COLO829 (cell line): Measurements from ENCODE around the gene C1QTNF5.
"Not testable (repeated sequence)": the region's sequence is repeated elsewhere in the genome, so short reads cannot be mapped to it uniquely, and the experiment has no call there.

Experiments
- DNase-seq: peaks from one replicate; pipeline ENCODE4 v3.0.0; 2012; ENCODE audit warnings: low spot score

Gene C1QTNF5, protein sequence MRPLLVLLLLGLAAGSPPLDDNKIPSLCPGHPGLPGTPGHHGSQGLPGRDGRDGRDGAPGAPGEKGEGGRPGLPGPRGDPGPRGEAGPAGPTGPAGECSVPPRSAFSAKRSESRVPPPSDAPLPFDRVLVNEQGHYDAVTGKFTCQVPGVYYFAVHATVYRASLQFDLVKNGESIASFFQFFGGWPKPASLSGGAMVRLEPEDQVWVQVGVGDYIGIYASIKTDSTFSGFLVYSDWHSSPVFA

DNA sequence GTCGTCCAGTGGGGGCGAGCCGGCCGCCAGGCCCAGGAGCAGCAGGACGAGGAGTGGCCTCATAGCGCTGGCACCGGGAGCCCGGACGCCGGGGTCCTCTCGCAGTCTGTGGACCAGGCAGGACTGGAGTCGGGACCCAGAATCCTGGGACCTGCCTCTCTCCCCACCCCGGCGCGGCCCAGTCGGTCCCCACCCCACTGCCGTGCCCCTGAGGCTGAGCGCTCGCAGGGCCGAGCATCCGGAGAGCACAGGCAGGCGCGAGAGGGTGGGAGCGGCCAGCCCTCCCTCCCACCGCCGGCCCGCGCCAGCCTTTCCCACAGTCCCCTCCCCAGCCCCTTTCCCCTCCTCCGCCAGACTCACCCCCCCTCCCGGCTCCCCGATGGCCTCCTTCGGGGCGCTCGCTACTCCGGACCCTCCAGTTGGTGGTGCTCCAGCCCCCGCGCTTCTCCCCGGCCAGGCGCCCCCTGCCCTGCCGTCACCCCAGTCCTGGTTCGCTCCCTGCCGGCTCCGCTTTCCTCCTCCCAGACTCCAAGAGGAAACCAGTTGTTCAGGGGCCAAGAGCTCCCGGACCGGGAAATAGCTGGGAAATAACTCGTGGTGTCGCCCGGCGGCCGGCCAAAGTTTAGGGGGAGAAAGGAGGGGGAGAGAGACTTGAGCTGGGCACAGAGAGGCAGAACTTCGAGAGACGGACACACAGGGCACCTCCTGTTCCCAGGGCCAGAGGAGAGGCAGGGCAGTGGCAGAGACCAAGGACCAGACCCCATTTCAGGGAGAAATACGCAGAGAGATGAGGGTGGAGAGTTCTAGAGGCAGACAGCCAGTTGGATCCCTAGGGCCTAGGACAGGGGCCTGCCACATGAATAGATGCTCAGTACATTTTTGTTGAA, at the start of gene C1QTNF5:
Gene C1QTNF5, minus strand, starts transcription at position 549 of the 887 bp plus-strand sequence. Its CDS starts 486 bp downstream, at position 63.
- no peak for DNase-seq

DNA sequence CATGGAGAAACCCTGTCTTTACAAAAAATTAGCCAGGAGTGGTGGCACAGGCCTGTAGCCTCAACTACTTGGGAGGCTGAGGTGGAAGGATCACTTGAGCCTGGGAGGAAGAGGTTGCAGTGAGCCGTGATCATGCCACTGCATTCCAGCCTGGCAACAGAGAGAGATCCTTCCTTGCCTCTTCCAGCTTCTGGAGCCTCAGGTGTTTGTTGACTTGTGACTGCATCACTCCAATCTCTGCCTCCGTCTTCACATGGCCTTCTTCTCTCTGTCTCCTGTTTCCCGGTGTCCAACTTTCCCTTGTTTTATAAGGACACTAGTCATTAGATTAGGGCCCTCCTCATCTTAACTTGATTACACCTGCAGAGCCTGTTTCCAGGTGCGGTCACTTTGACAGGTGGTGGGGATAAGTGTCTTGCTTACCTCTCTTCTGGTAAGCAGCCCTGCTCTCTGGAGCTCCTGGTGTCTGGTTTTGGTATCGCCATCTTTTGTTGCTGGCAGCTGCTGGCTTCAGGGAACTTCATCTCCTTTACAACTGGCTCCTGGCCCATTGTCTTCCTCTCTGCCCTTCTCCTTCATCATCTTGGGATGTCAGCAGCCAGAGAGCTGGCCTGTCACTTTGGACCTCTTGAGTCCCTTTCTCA, 49.0 kb upstream of the C1QTNF5 start:
- DNase-seq: no peak

DNA sequence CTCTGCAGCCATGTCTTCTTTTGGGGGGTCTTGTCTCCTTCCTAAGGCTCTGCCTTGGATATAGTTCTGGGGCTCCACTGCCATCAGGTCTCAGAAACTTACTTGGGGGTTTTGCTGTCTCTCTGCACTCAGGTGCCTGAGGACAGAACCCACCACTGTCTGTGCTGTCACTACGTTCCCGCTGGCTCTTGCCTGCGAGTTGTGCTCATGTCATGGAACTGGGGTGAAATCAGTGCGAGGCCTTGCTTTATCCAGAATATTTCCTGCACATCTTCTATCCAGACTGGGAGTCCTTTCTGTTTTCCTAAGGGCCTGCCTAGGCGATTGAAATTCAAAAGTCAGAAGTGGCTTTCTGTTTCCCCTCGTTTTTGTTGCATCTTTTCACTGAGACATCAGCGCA, 47.4 kb upstream of the C1QTNF5 start:
- DNase-seq: no peak

DNA sequence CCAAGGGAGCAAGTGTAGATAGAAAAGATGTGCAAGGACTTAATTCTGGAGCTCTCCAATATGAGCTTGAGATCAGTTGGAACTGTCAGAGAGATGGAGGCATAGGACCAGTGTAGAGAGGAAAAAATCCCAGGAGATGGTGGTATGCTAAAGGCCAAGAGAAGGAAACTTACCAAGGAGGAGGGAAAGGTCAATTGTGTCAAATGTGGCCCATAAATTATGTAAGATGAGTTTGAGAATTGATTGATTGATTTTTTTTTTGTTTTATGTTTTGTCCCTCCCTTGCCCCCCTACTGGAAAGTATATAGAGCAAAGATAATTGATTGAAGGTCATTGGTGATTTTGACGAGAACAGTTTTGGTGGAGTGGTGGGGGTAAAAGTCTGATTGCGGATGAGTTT, 43.6 kb upstream of the C1QTNF5 start:
- DNase-seq: no peak

DNA sequence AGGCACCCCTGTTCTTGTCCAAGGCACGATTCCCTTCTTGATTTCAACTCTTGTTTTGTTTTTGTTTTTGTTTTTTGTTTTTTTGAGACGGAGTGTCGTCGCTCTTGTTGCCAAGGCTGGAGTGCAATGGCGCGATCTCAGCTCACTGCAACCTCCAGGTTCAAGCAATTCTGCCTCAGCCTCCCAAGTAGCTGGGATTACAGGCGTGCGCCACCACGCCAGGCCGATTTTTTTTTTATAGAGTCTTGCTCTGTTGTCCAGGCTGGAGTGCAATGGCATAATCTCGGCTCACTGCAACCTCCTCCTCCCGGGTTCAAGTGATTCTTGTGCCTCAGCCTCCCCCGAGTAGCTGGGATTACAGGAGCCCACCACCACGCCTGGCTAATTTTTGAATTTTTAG, 41.8 kb upstream of the C1QTNF5 start:
- DNase-seq: not testable (repeated sequence)

DNA sequence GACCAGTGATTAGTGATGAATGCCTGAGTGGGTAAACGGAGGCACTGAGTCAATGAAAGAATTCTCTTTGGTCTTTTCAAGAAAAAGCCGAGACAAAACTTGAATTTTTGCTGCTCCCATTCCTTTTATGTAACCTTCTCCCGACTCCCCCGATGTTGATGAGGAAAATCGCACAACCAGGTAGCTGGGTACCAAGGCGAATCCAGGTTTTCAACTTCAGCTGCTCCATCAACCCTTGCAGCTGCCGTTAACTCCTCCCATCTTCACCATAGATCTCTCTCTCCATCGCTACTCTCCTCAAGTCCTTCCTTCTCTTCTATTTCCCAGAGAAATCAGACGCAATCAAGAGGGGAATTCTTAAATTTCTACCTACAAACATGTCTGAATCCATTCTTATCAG, 41.4 kb upstream of the C1QTNF5 start:
- DNase-seq: no peak

DNA sequence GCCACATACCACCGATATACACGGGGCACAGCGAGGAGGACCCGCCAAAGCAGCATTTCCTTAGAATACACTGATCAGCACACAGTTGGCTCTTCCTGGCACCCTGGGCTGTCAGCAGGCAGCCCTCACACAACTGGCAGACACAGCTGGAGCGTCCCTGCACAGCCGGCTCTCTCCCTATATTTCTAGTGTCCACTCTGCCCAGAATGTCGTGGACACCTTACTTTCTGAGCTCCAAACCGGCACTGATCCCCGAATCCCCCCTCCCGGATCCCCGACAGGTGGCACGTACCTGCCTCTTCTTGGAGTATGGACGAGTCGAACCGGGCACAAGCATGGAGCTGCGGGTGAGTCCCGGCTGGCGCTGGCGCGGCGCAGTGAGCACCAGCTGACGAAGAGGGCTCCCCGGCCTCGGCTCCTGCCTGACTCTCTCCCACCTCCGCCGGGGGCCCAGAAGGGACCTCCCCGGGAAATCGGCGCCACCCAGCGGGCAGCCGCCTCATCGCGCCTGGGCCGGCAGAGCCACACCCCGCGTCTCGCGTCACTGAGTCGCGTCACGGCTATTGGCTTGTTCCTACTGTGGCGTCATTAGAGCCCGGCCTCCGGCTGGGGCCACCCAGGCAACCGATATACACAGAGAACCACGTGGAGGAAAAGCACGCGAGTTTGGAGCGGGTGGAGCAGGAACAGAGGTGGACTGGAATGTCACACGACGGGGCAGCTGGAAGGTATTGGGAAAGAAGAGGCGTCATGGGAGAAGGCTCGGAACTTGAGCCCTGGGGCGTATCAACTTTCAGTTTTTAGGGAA, 40.7 kb upstream of the C1QTNF5 start, which contains the start of gene USP2:
Gene USP2, minus strand, starts transcription at position 510 of the 808 bp plus-strand sequence. CDS start 8,210 bp downstream, outside the sequence.
- DNase-seq: peak; percentile 88

DNA sequence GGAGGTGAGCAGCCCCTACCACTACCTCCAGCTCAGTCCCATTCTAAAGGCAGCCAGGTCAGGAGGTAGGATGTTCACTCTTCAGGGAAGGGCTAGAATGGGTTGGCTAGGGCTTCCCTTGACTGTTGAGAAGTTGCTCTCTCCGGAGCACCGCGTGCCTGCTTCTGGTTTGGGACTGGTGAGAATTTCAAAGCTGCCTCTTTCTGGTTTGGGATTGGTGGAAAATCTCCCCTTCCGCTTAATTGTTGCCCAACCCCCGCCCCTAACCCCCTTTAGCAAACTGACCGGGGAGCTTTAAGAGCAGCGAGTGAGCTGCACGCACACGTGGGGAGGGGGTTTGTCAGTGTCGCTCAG, 40.1 kb upstream of the C1QTNF5 start:
- no peak for DNase-seq

DNA sequence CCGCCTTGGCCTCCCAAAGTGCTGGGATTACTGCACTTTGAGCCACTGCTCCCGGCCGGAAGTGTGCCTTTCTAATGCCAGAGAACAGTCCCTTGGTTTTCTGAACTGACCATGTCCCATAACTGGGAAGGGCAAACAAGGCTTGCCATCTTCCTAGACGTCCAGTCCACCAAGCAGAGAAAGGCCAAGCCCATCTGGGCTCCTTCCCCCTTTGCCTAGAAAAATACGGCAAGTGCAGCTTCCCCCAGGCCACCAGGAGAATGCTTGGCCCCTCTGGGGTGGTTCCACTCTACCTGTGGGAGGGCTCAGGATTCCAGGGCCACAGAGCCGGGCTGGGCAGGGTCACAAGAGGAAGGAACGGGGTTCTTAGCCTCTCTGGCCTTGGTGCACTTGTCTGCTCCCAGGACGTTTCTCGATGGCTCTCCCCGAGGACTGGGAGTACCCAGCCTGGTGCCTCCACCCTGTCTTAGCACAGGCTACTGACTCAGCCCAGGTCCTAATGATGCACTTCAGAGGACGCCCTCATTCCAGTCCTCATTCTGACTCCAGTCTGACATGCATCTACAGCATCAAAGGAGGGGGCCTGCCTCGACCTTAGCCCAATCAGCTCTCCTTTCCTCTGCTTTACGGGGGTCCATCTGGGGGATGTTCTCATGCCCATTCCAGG, 39.6 kb upstream of the C1QTNF5 start:
- DNase-seq: no peak

DNA sequence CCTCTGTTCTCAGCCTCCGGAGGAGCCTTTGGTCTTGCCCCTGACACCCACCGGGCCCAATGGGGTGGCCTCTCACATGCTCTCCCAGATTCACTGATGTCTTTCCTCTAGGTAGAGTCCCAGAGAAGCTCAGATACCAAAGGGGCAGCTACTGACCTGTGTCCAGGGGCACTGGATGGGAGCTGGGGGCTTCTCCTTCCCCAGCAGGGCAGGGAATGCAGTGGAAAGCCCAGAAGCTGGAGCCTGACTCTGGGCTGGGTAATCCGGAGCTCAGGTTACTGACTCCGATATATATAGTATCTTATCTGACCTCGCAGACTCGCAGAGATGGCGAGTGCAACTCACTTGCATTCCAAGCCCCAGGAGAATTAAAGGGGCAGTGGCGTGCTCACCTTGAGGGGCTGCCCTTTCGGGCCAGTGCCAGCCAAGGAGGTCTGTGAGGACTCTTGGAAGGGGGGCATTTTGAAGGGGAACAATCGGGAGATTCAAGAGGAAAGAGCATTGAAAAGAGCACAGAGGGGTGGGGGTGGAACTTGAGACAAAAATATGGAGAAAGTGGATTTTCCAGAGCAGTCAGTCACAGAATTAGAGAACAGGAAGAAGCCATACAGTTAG, 38.3 kb upstream of the C1QTNF5 start:
- no peak for DNase-seq

DNA sequence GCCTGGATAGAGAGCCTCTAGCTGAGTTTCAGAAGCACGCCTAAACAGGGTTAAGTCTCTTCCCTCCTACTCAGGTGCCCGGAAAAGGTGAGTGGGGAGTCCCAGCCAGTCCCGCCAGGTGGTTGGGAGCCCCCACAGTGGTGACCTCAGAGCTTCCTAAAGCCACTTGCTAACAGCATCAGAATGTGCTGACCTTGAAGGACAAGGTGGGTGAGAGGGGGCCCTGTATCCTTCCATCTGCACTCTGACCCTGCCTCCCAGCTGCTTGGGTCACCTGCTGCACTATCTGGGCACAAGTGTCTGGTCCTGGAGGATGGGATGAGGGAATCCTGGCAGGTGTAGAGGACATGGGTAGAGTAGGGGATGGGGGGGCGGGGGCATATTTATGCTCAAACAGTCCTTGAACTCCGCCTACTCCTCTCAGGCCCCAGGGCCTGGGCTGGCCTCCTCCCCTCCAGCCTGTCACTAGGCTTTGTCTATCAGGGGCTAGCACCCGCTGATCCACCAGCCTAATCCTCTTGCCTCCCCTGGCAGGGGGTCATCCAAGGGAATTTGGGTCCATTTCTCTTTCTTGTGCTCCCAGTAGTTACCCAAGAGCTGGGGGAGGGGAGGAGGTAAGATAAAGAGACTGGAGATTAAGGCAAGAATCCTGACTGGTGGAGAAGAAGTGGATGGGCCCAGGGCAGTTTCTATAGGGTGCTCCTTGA, 37.4 kb upstream of the C1QTNF5 start:
- no peak for DNase-seq

DNA sequence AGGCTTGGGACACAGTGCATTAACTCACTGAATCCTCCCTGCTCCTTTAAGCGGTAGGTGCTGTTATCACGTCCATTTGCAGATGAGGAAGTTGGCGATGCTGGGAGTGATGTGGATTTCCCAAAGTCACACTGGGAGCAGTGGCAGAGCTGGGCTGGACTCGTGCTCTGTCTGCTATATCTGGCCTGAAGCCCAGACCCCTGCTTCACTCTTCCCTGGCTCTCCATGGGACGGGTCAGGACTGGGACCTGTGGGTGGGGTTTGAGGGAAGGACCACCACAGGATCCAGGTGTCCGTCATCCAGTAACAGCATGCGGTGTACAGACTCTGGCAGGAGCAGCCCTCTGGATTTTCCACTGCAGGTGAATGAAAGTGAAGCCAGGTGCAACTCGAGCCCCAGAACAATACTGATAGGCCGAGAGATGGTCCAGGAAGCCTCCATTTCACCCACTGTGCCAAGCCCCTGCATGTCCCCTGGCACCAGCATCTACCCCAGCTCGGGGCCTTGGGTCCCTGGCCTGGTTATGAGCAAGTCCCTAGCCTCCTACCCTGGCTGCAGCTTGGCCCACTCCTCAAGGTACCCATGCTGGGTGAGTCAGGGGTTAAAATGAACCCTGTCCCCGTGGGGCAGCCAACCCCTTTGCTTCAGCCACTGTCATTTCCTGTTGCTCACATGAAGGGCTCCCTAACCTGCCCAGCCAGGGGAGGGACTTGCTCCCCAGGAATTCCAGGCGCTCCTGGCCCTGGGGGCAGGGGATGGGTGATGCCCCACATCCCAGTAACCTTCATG, 36.6 kb upstream of the C1QTNF5 start:
- DNase-seq: no peak

DNA sequence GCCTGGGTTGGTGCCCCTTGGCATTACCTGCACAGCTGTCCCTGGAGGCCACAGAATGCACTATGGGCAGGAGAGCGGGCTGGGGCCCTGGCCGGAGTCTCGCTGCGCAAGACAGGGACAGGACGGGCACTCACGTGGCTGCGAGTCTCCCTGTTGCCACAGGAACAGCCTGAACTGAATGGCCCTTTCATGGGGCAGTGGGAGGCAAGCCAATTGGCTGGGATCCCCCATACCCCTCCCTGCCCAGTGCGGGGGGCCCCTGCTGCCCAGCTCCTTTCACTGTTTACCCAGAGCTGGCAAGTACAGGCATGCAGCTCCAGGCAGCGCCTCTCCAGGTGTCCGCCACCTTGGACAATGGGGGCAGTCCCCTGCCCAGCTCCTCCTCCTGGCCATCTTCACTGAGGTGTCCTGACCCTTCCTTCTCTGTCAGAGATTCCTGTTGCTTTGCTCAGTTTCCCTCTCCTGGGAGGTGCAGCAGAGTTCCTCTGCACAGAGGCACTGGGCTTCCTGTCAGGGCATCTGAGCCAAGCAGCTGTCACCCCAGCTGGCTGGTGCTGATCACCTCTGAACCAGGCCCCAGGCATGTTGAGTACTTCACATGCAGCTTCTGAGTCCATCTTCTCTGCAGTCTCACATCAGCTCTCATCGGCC, 35.6 kb upstream of the C1QTNF5 start:
- no peak for DNase-seq

DNA sequence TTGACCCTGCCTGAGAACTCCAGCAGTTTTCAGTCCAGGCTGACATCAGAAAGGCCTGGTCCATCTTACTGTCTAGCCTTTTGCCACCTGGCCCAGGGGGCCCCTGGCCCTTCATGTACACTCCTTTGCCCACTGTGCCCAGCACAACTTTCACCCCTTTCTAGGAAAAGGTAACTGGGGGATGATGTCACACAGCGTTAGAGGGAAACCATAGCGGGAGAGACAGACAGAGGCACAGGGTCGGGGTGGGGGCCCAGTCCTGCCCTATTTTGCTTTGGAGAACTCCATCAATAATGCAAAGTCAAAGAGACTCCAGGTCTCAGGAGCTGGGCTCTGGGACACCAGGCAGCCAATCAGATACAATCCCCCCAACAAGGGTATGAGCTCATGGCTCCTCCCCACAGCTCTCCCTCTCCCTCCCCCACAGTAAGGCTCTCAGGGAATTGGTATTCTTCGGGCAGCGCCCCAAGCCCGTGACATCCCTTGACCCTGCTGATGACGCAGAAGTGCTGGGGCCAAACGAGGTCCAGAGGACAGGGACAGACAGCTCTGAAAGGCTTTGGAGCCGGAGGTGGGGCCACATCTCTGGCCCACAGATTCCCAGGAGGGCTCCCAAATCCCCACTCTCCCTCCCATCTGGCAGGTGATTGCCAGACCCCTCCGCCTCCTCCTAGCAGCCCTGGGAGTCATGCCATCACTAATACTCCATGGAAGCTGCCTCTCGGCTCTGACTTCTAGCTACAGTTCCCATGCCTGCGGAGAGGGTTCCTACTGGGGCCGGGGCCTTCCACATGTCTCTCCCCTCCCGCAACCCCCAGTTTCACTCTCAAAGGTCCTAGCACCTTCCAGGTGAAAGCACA, 34.9 kb upstream of the C1QTNF5 start:
- DNase-seq: no peak

DNA sequence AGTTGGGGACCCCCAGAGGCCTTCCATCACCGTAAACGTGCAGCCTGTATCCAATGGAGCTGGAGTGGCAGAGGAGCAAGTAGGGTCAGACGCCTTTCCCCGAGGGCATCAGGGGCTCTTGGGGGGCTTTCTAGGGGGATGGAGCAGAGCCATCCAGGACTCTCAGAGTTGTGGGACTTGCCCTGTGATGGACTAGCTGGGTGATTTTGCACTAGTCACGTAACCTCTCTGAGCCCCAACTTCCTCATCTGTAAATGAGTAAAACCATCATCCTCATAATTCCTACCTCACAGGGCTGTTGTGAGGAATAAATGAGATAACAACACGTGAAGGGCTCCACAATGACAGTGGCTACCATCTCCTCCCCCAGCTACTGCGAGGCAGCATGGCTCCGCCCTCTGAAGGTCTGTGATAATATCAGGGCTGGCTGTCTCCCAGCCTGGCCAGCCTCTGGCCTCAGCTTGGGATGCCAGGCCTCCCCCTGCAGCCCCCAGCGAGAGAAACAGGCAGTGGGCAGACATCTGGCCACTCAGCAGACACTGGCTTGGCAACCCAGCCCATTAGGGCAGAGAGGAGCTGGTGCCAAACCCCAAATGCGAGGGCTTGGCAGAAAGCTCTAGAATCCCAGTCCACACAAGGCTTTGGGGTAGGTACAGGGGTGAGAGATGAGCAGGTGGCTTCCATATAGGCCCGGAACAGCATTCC, 34.1 kb upstream of the C1QTNF5 start:
- no peak for DNase-seq

DNA sequence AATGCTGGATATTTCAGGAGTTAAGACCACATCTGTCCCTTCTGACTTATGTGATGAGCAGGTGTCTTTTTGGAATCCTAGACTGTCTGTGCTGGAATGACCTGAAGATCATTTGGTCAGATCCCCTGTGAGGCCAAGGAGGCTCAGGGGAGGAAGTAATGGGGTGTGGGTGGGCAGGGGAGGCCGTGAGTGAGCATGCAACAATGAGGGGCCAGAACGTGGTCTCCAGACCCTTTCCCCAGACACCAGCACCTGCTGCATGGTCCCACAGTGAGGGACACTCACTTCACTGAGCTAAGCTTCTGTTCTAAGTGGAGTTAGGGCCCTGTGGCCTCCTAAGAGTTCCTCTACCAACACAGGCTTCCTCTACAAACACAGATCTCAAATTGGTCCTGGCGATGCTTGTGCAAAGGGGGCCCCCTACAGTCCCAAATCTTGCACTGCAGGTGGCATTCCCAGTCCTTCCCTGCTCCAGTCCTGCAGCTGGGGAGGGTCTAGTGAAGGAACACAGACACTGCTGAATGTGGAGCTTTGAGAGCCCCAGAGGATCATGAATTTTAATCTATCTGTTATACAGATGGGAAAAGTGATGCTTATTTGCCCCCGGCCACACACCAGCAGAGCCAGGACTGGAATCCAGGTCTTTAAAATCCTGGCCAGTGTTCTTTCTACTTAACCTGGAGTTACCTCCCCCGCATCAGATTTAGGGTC, 33.4 kb upstream of the C1QTNF5 start:
- peak; percentile 57 for DNase-seq
